ENCODE data around the gene VWA3B.

DNA sequence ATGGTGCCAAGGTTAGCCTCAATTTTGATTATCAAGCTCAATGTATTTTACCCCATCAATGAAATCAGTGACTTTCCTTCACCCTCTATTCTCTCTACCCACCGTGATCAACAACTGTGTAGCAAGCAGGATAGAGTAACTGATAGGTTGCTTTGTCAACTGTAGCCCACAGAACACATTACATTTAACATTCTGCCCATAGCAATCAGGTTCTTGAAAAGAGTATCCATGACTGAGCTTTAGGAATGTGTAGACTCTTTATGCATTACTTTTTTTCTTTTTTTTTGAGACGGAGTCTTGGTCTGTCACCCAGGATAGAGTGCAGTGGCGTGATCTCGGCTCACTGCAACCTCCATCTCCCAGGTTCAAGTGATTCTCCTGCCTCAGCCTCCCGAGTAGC lies 19.8 kb upstream of the VWA3B start:
- TF ChIP-seq, protein P1, sequence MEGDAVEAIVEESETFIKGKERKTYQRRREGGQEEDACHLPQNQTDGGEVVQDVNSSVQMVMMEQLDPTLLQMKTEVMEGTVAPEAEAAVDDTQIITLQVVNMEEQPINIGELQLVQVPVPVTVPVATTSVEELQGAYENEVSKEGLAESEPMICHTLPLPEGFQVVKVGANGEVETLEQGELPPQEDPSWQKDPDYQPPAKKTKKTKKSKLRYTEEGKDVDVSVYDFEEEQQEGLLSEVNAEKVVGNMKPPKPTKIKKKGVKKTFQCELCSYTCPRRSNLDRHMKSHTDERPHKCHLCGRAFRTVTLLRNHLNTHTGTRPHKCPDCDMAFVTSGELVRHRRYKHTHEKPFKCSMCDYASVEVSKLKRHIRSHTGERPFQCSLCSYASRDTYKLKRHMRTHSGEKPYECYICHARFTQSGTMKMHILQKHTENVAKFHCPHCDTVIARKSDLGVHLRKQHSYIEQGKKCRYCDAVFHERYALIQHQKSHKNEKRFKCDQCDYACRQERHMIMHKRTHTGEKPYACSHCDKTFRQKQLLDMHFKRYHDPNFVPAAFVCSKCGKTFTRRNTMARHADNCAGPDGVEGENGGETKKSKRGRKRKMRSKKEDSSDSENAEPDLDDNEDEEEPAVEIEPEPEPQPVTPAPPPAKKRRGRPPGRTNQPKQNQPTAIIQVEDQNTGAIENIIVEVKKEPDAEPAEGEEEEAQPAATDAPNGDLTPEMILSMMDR (IDR thresholded peaks at IDR 0.05): no peak
- TF ChIP-seq POLR2A (IDR thresholded peaks at IDR 0.05): no peak

Measured in body of pancreas (tissue), 4 donors.